Measurements from ENCODE around the gene SLC22A2.

Gene SLC22A2

DNA sequence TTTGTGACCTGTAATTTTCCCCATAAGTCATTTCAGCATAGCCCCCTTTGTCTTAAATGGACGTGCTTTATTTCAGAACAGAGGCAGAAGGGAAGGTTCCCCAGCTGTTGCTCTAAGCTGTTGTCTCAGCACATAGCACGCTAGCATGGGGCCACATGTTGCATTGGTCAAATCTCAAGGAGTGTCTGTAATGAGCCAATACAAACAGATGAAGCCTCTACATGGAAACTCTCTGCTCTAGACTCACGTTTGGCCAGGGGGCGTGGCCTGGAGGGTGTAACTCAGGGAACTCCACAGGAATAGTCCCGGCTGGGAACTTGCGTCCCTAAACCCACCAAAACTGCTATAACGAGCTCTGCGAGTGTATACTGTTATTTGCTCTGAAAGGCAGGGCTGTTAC, 35.2 kb upstream of the SLC22A2 start:
- Histone ChIP-seq H3K4me1 (ENCODE audit: control insufficient read depth, insufficient read depth, low read length, poor library complexity, severe bottlenecking) (no peaks in the 10 kb centered on the region), H3K27ac (ENCODE audit: insufficient read depth, low read length, poor library complexity, severe bottlenecking) (no peak overlapping the region), H3K4me3 (ENCODE audit: insufficient read depth, low read depth, low read length, poor library complexity, severe bottlenecking) (no peak overlapping the region), H3K36me3 (ENCODE audit: control insufficient read depth, insufficient read depth, low read length) (no peaks in the 10 kb centered on the region), H3K27me3 (replicated peaks; ENCODE audit: control insufficient read depth, insufficient read depth, low read length, poor library complexity, severe bottlenecking) (no peaks in the 10 kb centered on the region), H3K9me3 (ENCODE audit: control insufficient read depth, low read length) (no peaks in the 10 kb centered on the region)
- DNase-seq = no peak

DNA sequence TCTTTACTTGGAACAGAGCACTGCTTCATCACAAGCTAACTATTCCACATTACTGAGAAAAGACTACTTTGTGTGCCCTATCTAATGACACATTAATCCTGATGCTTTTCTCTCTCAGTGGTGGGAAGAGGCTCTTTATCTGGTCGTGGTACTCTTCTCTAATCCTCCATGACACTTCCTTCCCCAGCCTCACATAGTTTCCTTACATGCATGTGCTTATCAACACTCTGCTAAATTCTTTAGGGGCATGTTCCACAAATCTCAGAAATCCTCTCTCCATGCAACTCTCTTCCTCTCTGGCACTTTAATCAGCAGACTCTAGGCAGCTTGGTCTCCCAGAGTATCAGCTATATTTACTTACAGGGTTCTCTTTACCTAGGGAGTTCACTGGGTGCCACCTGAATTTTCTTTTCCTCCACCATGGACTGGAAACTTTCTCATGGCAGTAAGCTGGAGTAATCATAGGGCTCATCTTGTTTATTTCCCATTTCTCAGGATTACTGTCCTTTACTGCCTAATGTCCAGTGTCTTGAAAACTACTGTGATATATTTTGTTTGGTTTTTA, 27.0 kb upstream of the SLC22A2 start:
- H3K4me3 ChIP-seq (ENCODE audit: insufficient read depth, low read depth, low read length, poor library complexity, severe bottlenecking) = no peak overlapping the region
- H3K36me3 ChIP-seq (ENCODE audit: control insufficient read depth, insufficient read depth, low read length) = no peaks in the 10 kb centered on the region
- no peaks in the 10 kb centered on the region for H3K4me1 ChIP-seq (ENCODE audit: control insufficient read depth, insufficient read depth, low read length, poor library complexity, severe bottlenecking)
- no peaks in the 10 kb centered on the region for H3K9me3 ChIP-seq (ENCODE audit: control insufficient read depth, low read length)
- no peaks in the 10 kb centered on the region for H3K27me3 ChIP-seq (replicated peaks; ENCODE audit: control insufficient read depth, insufficient read depth, low read length, poor library complexity, severe bottlenecking)
- no peak for DNase-seq
- no peak overlapping the region for H3K27ac ChIP-seq (ENCODE audit: insufficient read depth, low read length, poor library complexity, severe bottlenecking)

DNA sequence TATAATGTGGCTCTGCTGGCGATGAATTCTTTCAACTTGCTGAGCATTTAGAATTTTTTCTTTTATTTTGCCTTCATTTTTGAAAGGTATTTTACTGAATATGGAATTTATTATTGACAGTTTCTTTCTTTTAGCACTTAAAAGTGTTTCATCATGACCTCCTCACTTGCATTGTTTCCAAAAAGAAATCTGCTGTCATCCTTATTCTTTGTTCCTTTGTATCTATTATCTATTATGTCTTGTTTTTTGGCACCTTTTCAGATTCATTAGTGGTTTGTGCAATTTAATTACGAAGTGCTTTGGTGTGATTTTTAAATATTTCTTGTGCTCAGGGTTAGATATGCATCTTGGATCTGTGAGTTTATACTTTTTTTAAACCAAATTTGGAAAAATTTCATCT, 26.0 kb upstream of the SLC22A2 start:
- Histone ChIP-seq H3K4me1 (ENCODE audit: control insufficient read depth, insufficient read depth, low read length, poor library complexity, severe bottlenecking) (no peaks in the 10 kb centered on the region), H3K27me3 (replicated peaks; ENCODE audit: control insufficient read depth, insufficient read depth, low read length, poor library complexity, severe bottlenecking) (no peaks in the 10 kb centered on the region), H3K36me3 (ENCODE audit: control insufficient read depth, insufficient read depth, low read length) (no peaks in the 10 kb centered on the region), H3K4me3 (ENCODE audit: insufficient read depth, low read depth, low read length, poor library complexity, severe bottlenecking) (no peak overlapping the region), H3K27ac (ENCODE audit: insufficient read depth, low read length, poor library complexity, severe bottlenecking) (no peak overlapping the region), H3K9me3 (ENCODE audit: control insufficient read depth, low read length) (no peaks in the 10 kb centered on the region)
- no peak for DNase-seq

DNA sequence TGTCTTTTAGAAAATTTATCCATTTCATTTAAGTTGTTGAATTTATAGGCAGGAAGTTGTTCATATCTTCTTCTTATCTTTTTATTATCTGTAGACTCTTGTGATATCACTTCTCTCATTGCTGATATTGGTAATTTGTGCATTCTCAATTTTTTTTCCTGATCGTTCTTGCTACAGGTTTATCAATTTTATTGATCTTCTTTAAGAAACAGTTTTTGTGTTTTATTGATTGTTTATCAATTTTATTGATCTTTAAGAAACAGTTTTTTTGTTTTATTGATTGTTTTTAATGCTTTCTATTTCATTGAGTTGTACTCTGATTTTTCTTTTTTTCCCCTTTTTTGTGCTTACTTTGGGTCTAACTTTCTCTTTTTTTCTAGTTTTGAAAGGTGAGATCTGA, 23.8 kb upstream of the SLC22A2 start:
- no peaks in the 10 kb centered on the region for H3K27me3 ChIP-seq (replicated peaks; ENCODE audit: control insufficient read depth, insufficient read depth, low read length, poor library complexity, severe bottlenecking)
- no peak overlapping the region for H3K27ac ChIP-seq (ENCODE audit: insufficient read depth, low read length, poor library complexity, severe bottlenecking)
- H3K4me1 ChIP-seq (ENCODE audit: control insufficient read depth, insufficient read depth, low read length, poor library complexity, severe bottlenecking) = no peaks in the 10 kb centered on the region
- H3K36me3 ChIP-seq (ENCODE audit: control insufficient read depth, insufficient read depth, low read length) = no peaks in the 10 kb centered on the region
- no peak overlapping the region for H3K4me3 ChIP-seq (ENCODE audit: insufficient read depth, low read depth, low read length, poor library complexity, severe bottlenecking)
- DNase-seq = no peak
- no peaks in the 10 kb centered on the region for H3K9me3 ChIP-seq (ENCODE audit: control insufficient read depth, low read length)

DNA sequence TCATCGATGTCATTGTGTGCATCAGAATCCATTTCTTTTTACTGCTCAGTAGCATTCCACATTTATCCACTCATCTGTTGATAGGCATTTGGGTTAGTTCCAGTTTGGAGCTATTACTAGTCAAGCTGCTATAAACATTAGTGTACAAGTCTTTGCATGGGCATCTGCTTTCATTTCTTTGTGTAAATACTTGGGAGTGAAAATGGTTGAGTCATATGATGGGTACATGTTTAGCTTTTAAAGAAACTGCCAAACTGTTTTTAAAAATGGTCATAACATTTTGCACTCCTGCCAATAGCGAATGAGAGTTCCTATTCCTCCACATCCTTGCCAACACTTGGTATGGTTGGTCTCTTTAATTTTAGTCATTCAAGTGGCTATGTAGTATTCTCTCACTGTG, 21.2 kb upstream of the SLC22A2 start:
- Histone ChIP-seq H3K9me3 (ENCODE audit: control insufficient read depth, low read length) (no peaks in the 10 kb centered on the region), H3K4me3 (ENCODE audit: insufficient read depth, low read depth, low read length, poor library complexity, severe bottlenecking) (no peak overlapping the region), H3K27me3 (replicated peaks; ENCODE audit: control insufficient read depth, insufficient read depth, low read length, poor library complexity, severe bottlenecking) (no peaks in the 10 kb centered on the region), H3K36me3 (ENCODE audit: control insufficient read depth, insufficient read depth, low read length) (no peaks in the 10 kb centered on the region), H3K27ac (ENCODE audit: insufficient read depth, low read length, poor library complexity, severe bottlenecking) (no peak overlapping the region), H3K4me1 (ENCODE audit: control insufficient read depth, insufficient read depth, low read length, poor library complexity, severe bottlenecking) (no peaks in the 10 kb centered on the region)
- no peak for DNase-seq

DNA sequence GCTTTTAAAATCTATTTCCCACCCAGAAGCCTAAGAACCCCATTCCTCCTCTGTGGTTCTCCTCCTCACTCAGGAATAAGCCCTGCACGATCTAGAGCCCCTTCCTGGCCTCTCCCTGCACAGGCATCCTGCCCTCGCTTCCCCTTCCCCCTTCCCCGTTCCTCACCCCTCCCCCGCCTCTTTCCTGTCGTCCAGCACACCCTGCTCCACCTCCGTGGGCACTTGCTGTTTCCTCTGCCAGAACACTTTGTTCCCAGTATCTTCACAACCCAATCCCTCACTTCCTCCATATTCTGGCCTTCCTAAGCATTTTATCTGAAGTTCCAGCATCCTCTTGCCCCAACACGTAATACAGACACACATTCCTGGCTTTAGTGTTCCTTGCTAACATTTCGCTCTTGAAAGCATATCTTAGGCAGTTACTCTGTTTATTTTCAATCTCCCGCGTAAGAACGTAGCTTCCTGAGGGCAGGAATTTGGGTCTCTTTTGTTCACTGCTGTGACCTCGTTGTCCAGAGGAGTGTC, 20.2 kb upstream of the SLC22A2 start:
- H3K27me3 ChIP-seq (replicated peaks; ENCODE audit: control insufficient read depth, insufficient read depth, low read length, poor library complexity, severe bottlenecking) = no peaks in the 10 kb centered on the region
- H3K4me3 ChIP-seq (ENCODE audit: insufficient read depth, low read depth, low read length, poor library complexity, severe bottlenecking) = no peak overlapping the region
- H3K4me1 ChIP-seq (ENCODE audit: control insufficient read depth, insufficient read depth, low read length, poor library complexity, severe bottlenecking) = no peaks in the 10 kb centered on the region
- no peak for DNase-seq
- H3K36me3 ChIP-seq (ENCODE audit: control insufficient read depth, insufficient read depth, low read length) = no peaks in the 10 kb centered on the region
- H3K9me3 ChIP-seq (ENCODE audit: control insufficient read depth, low read length) = no peaks in the 10 kb centered on the region
- H3K27ac ChIP-seq (ENCODE audit: insufficient read depth, low read length, poor library complexity, severe bottlenecking) = no peak overlapping the region

DNA sequence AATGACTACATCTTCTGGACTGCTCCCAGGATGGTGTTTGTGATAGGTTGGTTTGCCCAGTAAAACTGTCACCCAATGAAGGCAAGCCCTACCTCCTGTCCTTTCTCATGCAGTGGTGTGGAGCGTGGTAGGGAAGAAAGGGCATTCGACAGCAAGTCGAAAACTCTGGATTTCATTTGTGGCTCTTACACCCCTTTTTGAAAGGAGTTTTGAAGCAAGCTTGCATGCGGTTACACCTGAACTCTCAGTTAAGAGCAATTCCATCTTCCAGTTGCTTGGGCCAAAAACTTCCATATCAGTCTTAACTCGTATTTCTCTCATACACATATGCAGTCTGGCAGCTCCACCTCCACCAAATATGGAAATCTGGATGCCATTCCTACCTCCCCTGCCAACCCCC, 19.7 kb upstream of the SLC22A2 start:
- Histone ChIP-seq H3K27ac (ENCODE audit: insufficient read depth, low read length, poor library complexity, severe bottlenecking) (no peak overlapping the region), H3K4me3 (ENCODE audit: insufficient read depth, low read depth, low read length, poor library complexity, severe bottlenecking) (no peak overlapping the region), H3K4me1 (ENCODE audit: control insufficient read depth, insufficient read depth, low read length, poor library complexity, severe bottlenecking) (no peaks in the 10 kb centered on the region), H3K9me3 (ENCODE audit: control insufficient read depth, low read length) (no peaks in the 10 kb centered on the region), H3K27me3 (replicated peaks; ENCODE audit: control insufficient read depth, insufficient read depth, low read length, poor library complexity, severe bottlenecking) (no peaks in the 10 kb centered on the region), H3K36me3 (ENCODE audit: control insufficient read depth, insufficient read depth, low read length) (no peaks in the 10 kb centered on the region)
- no peak for DNase-seq

DNA sequence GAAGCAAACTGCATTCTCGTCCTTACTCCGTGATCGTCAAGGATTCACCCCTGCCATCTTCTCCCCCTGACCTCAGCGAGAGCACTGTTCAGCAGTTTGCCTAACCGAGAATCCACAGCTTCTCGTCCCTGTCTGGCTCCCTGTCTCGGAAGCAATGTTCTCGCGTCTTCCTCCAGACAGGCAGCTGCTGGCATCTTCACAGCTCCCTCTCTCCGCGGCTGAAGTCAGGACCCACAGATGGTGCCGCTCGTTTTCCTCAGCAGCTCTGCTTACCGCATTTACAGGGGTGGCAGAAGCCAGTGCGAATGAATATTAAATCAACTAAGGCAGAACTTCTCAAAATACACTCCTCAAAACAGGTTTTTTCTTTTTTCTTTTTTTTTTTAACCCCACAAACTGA, 18.9 kb upstream of the SLC22A2 start:
- H3K27me3 ChIP-seq (replicated peaks; ENCODE audit: control insufficient read depth, insufficient read depth, low read length, poor library complexity, severe bottlenecking) = no peaks in the 10 kb centered on the region
- H3K4me1 ChIP-seq (ENCODE audit: control insufficient read depth, insufficient read depth, low read length, poor library complexity, severe bottlenecking) = no peaks in the 10 kb centered on the region
- no peak for DNase-seq
- H3K36me3 ChIP-seq (ENCODE audit: control insufficient read depth, insufficient read depth, low read length) = no peaks in the 10 kb centered on the region
- H3K9me3 ChIP-seq (ENCODE audit: control insufficient read depth, low read length) = no peaks in the 10 kb centered on the region
- H3K27ac ChIP-seq (ENCODE audit: insufficient read depth, low read length, poor library complexity, severe bottlenecking) = no peak overlapping the region
- no peak overlapping the region for H3K4me3 ChIP-seq (ENCODE audit: insufficient read depth, low read depth, low read length, poor library complexity, severe bottlenecking)

DNA sequence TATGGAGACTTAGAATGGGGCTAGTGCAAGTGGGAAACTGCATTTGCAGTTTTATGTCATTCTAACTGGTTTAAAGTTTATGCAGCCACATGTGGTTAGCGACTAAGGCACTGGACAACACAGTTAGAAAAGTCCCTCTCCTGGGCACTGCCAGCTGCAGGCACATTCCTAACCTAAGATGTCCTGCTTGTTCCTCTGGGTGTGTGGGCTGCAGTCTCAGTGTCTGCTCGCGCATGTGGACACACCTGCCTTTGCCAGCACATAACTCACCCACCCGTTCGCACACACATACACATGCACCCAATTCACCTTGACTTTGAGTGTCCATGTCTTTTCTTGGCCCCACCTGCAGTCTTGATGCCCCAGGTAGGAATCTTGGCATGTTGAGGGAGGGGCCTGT, 18.5 kb upstream of the SLC22A2 start:
- Histone ChIP-seq H3K4me3 (ENCODE audit: insufficient read depth, low read depth, low read length, poor library complexity, severe bottlenecking) (no peak overlapping the region), H3K4me1 (ENCODE audit: control insufficient read depth, insufficient read depth, low read length, poor library complexity, severe bottlenecking) (no peaks in the 10 kb centered on the region)

DNA sequence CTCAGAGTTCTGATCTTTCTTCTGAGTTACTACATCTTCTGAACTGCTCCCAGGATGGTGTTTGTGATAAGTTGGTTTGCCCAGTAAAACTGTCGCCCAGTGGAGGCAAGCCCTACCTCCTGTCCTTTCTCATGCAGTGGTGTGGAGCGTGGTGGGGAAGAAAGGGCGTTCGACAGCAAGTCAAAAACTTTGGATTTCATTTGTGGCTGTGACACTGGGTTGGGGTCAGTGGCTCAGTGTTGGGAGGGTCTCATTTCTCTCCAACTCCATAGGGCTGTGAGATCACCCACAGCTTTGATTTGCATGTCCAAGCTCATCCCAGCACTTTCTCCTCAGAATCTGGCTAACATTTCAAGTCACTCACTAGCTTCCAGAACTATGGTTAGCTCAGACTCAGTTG, 17.5 kb upstream of the SLC22A2 start:
- DNase-seq = no peak
- Histone ChIP-seq H3K4me1 (ENCODE audit: control insufficient read depth, insufficient read depth, low read length, poor library complexity, severe bottlenecking) (no peaks in the 10 kb centered on the region), H3K27me3 (replicated peaks; ENCODE audit: control insufficient read depth, insufficient read depth, low read length, poor library complexity, severe bottlenecking) (no peaks in the 10 kb centered on the region), H3K4me3 (ENCODE audit: insufficient read depth, low read depth, low read length, poor library complexity, severe bottlenecking) (no peak overlapping the region), H3K36me3 (ENCODE audit: control insufficient read depth, insufficient read depth, low read length) (no peaks in the 10 kb centered on the region), H3K9me3 (ENCODE audit: control insufficient read depth, low read length) (no peaks in the 10 kb centered on the region), H3K27ac (ENCODE audit: insufficient read depth, low read length, poor library complexity, severe bottlenecking) (no peak overlapping the region)

More for the DNA sequence above, 18.5 kb upstream of the SLC22A2 start:
- Histone ChIP-seq H3K27me3 (replicated peaks; ENCODE audit: control insufficient read depth, insufficient read depth, low read length, poor library complexity, severe bottlenecking) (no peaks in the 10 kb centered on the region), H3K36me3 (ENCODE audit: control insufficient read depth, insufficient read depth, low read length) (no peaks in the 10 kb centered on the region), H3K27ac (ENCODE audit: insufficient read depth, low read length, poor library complexity, severe bottlenecking) (no peak overlapping the region), H3K9me3 (ENCODE audit: control insufficient read depth, low read length) (no peaks in the 10 kb centered on the region)
- no peak for DNase-seq
